ENCODE data around the gene MYMK.

DNA sequence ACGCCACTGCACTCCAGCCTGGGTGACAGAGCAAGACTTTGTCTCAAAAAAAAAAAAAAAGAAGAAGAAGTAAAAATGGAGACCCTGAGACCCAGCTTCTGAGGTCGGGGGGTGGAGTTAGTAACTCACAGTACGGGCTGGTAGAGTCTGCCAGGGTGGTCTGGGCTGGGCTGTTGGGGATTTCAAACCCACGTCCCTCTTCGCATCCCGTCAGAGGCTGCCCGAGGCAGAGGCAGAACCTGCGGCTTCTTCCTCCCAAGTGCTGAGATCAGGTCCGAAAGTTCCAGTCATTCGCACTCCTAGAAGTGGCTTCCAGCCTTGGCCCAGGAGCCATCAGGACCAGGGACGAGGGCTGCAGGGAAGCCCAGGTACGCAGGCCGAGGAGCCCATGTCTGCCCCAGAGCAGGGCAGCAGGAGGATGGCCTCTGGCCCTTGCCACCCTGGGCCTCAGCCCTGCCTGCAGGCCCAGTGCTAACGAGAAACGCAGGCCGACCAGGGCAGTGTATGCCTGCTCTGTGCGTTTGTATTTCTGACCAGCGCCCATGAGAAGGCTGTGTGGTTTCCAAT, 36.0 kb downstream of the MYMK start:
- TF ChIP-seq CTCF (conservative IDR thresholded peaks at IDR 0.05; ENCODE audit: low read depth in 2 of 2) (no peak), EZH2phosphoT487 (IDR thresholded peaks at IDR 0.05; ENCODE audit: unreplicated experiment) (no peak), EZH2 (IDR thresholded peaks at IDR 0.05; ENCODE audit: low read depth, unreplicated experiment) (no peak), POLR2AphosphoS5 (IDR thresholded peaks at IDR 0.05; ENCODE audit: low read depth) (no peak), JUNB (IDR thresholded peaks at IDR 0.05; ENCODE audit: unreplicated experiment) (no peak), REST (IDR thresholded peaks at IDR 0.05; ENCODE audit: unreplicated experiment) (no peak)
- TF ChIP-seq, protein P1, sequence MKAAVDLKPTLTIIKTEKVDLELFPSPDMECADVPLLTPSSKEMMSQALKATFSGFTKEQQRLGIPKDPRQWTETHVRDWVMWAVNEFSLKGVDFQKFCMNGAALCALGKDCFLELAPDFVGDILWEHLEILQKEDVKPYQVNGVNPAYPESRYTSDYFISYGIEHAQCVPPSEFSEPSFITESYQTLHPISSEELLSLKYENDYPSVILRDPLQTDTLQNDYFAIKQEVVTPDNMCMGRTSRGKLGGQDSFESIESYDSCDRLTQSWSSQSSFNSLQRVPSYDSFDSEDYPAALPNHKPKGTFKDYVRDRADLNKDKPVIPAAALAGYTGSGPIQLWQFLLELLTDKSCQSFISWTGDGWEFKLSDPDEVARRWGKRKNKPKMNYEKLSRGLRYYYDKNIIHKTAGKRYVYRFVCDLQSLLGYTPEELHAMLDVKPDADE (IDR thresholded peaks at IDR 0.05) = no peak

Data from GM23338 (cell line).